OCI-LY7 (cell line): Measurements from ENCODE around the gene TMEM164. TPM values are rescaled to one million over a fixed set of nuclear protein-coding genes. Genes with fewer than 3 reads are reported as not detected.

Experiments
- BruUV-seq: library from RNA; stranded (reverse); fragments of 400-500 nt; replicated peaks from 2 replicates; lab custom pipeline; 2021; lab: Mats Ljungman, UMichigan
- CTCF ChIA-PET: fragments of 300-600 bp; sonication (Branson Sonifier 250); formaldehyde crosslinking; loops from one replicate; lab custom pipeline; 2022; ENCODE audit warnings: antibody characterized with exemption; ENCODE audit not compliant: unreplicated experiment; lab: Charles Lee
- POLR2A ChIA-PET: fragments of 300-600 bp; sonication (Branson Sonifier 250); formaldehyde crosslinking; loops from one replicate; lab custom pipeline; 2022; ENCODE audit warnings: antibody characterized with exemption; lab: Charles Lee
- DNase-seq: peaks from one replicate; pipeline ENCODE4 v3.0.0-alpha.2; 2015; ENCODE audit warnings: low spot score
- H2AFZ ChIP-seq: fragments of 200-600 bp; sonication (generic), shearing (Covaris generic); 2 replicates; pipeline ENCODE4 v1.6.1; 2014; ENCODE audit warnings: mild to moderate bottlenecking, antibody characterized with exemption, low read length, moderate library complexity
- H3K27ac ChIP-seq: fragments of 200-600 bp; sonication (generic); 2 replicates; pipeline ENCODE4 v1.5.1; 2014; ENCODE audit warnings: mixed run types, low read depth, mild to moderate bottlenecking, moderate library complexity, low read length, inconsistent platforms; ENCODE audit not compliant: poor library complexity, severe bottlenecking
- H3K36me3 ChIP-seq: fragments of 200-600 bp; sonication (generic); 2 replicates; pipeline ENCODE4 v1.6.1; 2014; ENCODE audit warnings: mild to moderate bottlenecking, antibody characterized with exemption, low read length, moderate library complexity, mixed read lengths; ENCODE audit not compliant: insufficient read depth
- H3K4me1 ChIP-seq: fragments of 200-600 bp; sonication (generic); 2 replicates; pipeline ENCODE4 v1.5.1; 2014; ENCODE audit warnings: mild to moderate bottlenecking, low read length; ENCODE audit not compliant: insufficient read depth, poor library complexity, severe bottlenecking
- H3K4me2 ChIP-seq: fragments of 200-600 bp; sonication (generic); 2 replicates; pipeline ENCODE4 v1.6.1; 2014; ENCODE audit warnings: mild to moderate bottlenecking, low read length
- H3K4me3 ChIP-seq: fragments of 200-600 bp; sonication (generic); 2 replicates; pipeline ENCODE4 v1.5.1; 2014; ENCODE audit warnings: mild to moderate bottlenecking, low read depth, low read length; ENCODE audit not compliant: poor library complexity, severe bottlenecking
- H3K79me2 ChIP-seq: fragments of 200-600 bp; sonication (generic); 2 replicates; pipeline ENCODE4 v1.6.1; 2016; ENCODE audit warnings: low read depth, mild to moderate bottlenecking, low read length, moderate library complexity, mixed read lengths; ENCODE audit not compliant: insufficient read depth
- H3K9me2 ChIP-seq: fragments of 200-600 bp; sonication (generic); 2 replicates; pipeline ENCODE4 v1.6.1; 2016; ENCODE audit warnings: mild to moderate bottlenecking, low read length, mixed read lengths; ENCODE audit not compliant: insufficient read depth
- H3K9me3 ChIP-seq: fragments of 200-600 bp; sonication (generic); 2 replicates; pipeline ENCODE4 v1.6.1; 2014; ENCODE audit warnings: mild to moderate bottlenecking, mixed run types, low read length, mixed read lengths
- H4K20me1 ChIP-seq: fragments of 200-600 bp; sonication (generic); 2 replicates; pipeline ENCODE4 v1.6.1; 2014; ENCODE audit warnings: mild to moderate bottlenecking, antibody characterized with exemption, low read length, moderate library complexity, mixed read lengths; ENCODE audit not compliant: insufficient read depth
- CTCF ChIP-seq: fragments of 200-600 bp; sonication (generic); conservative IDR thresholded peaks from 2 replicates; pipeline ENCODE4 v1.5.1; 2014; ENCODE audit warnings: mild to moderate bottlenecking, antibody characterized with exemption, low read length, moderate library complexity, mixed read lengths
- EZH2phosphoT487 ChIP-seq: fragments of 200-600 bp; sonication (generic); IDR thresholded peaks from 2 replicates; pipeline ENCODE4 v1.6.1; 2018; ENCODE audit warnings: low read depth, borderline replicate concordance, mild to moderate bottlenecking, mixed run types, antibody characterized with exemption, low read length, moderate library complexity, mixed read lengths
- intact Hi-C: fragments of 100-400 bp; cut with micrococcal nuclease; formaldehyde crosslinking; loops from one replicate; pipeline ENCODE4 v1.10.0; 2022; ENCODE audit not compliant: unreplicated experiment
- total RNA-seq, 2 experiments: library from RNA; depleted of rRNA in 1 of 2; stranded (reverse); fragments of >200 nt in 1 of 2; shearing (Covaris generic) in 1 of 2; gene quantifications; 2 replicates each; pipeline ENCODE4 v1.2.3, GENCODE V29; 2014 to 2022

TMEM164 gene
- total RNA-seq, 2 experiments from 2014 or later, result 7.2 to 11.1 TPM

GRCh38 chrX:110131031-110131430 lies 128.1 kb downstream of the TMEM164 start:
- Histone ChIP-seq H3K36me3 (no peaks in the 10 kb centered on the region), H2AFZ (no peak overlapping the region), H3K9me3 (no peaks in the 10 kb centered on the region), H3K9me2 (no peaks in the 10 kb centered on the region), H3K27ac (no peak overlapping the region), H3K4me3 (no peak overlapping the region), H3K79me2 (no peaks in the 10 kb centered on the region), H3K4me1 (no peaks in the 10 kb centered on the region), H3K4me2 (no peak overlapping the region), H4K20me1 (no peaks in the 10 kb centered on the region)
- TF ChIP-seq CTCF, result no peak
- TF ChIP-seq EZH2phosphoT487, result no peak
- DNase-seq, result no peak
- CTCF ChIA-PET, result no interaction called here
- BruUV-seq, result no TSS peak
- intact Hi-C loops, result no loop called here
- POLR2A ChIA-PET, result no interaction called here

GRCh38 chrX:110132450-110133114 lies 129.7 kb downstream of the TMEM164 start:
- Histone ChIP-seq H3K27ac (no peak overlapping the region), H3K9me2 (no peaks in the 10 kb centered on the region), H3K4me2 (no peak overlapping the region), H2AFZ (no peak overlapping the region), H3K36me3 (no peaks in the 10 kb centered on the region), H3K79me2 (no peaks in the 10 kb centered on the region), H3K9me3 (no peaks in the 10 kb centered on the region), H3K4me1 (no peaks in the 10 kb centered on the region), H4K20me1 (no peaks in the 10 kb centered on the region), H3K4me3 (no peak overlapping the region)
- TF ChIP-seq CTCF, result no peak
- TF ChIP-seq EZH2phosphoT487, result no peak
- CTCF ChIA-PET, result no interaction called here
- intact Hi-C loops, result no loop called here
- POLR2A ChIA-PET, result no interaction called here
- no peak for DNase-seq
- BruUV-seq, result no TSS peak

- ChIA-PET CTCF (no interaction called here), POLR2A (interaction anchor here (0.5 kb wide), 1 partner anchor 131 kb away, joined by 3 read pairs; no protein-coding TSS in a partner anchor)
- Histone ChIP-seq H4K20me1 (no peaks in the 10 kb centered on the region), H3K9me3 (no peaks in the 10 kb centered on the region), H3K4me3 (no peak overlapping the region), H3K4me2 (no peak overlapping the region), H3K4me1 (no peaks in the 10 kb centered on the region), H3K27ac (no peak overlapping the region), H3K79me2 (no peaks in the 10 kb centered on the region), H3K36me3 (no peaks in the 10 kb centered on the region), H3K9me2 (no peaks in the 10 kb centered on the region), H2AFZ (no peak overlapping the region)
- DNase-seq, result no peak
- no peak for TF ChIP-seq CTCF
- no peak for TF ChIP-seq EZH2phosphoT487
- intact Hi-C loops, result no loop called here
- BruUV-seq, result no TSS peak
Observed at GRCh38 chrX:110133735-110134370, 130.9 kb downstream of the TMEM164 start.
